ENCODE results near the gene MFF.

GRCh38 chr2:227323818-227324217 is 1.2 kb upstream of the MFF start:
- TF ChIP-seq MAX (IDR thresholded peaks at IDR 0.05) (no peak), CREB1 (IDR thresholded peaks at IDR 0.05; ENCODE audit: low read depth) (no peak), TCF12 (IDR thresholded peaks at IDR 0.05; ENCODE audit: low read depth) (no peak), RAD21 (IDR thresholded peaks at IDR 0.05; ENCODE audit: low read depth) (no peak), EGR1 (IDR thresholded peaks at IDR 0.05) (no peak), TAF1 (IDR thresholded peaks at IDR 0.05; ENCODE audit: low read depth) (no peak), NFIC (IDR thresholded peaks at IDR 0.05) (no peak), CEBPB (IDR thresholded peaks at IDR 0.05) (no peak), FOXM1 (IDR thresholded peaks at IDR 0.05; ENCODE audit: borderline replicate concordance, low read depth) (no peak), REST (IDR thresholded peaks at IDR 0.05; ENCODE audit: low read depth) (no peak)

All from Ishikawa (cell line).